GM12891 (cell line): ENCODE data around the gene C16orf74.

ENCODE experiments used
- PAX5 ChIP-seq: IDR thresholded peaks from 2 replicates; pipeline ENCODE4 v1.6.1; 2011; ENCODE audit warnings: low read length, moderate library complexity, mild to moderate bottlenecking; ENCODE audit not compliant: insufficient read depth, severe bottlenecking
- POLR2A ChIP-seq: IDR thresholded peaks from 2 replicates; pipeline ENCODE4 v1.6.1; 2011; ENCODE audit warnings: low read depth, low read length, control low read depth
- POLR2AphosphoS5 ChIP-seq: IDR thresholded peaks from 2 replicates; pipeline ENCODE4 v1.6.1; 2011; ENCODE audit warnings: low read depth, low read length, control low read depth
- TAF1 ChIP-seq: IDR thresholded peaks from 2 replicates; pipeline ENCODE4 v1.6.1; 2011; ENCODE audit warnings: low read depth, low read length, control low read depth

GRCh38 chr16:85728879-85729278, 22.0 kb downstream of the C16orf74 start:
- TF ChIP-seq POLR2AphosphoS5: no peak
- no peak for TF ChIP-seq POLR2A
- no peak for TF ChIP-seq TAF1
- TF ChIP-seq PAX5: no peak
